ENCODE data around the gene CAPN11. TPM values are rescaled to one million over a fixed set of nuclear protein-coding genes. Genes with fewer than 3 reads are reported as not detected.

CAPN11 gene
- total RNA-seq, 1 experiment from 2014 or later: not detected

- no peak for ATAC-seq
- Histone ChIP-seq H3K36me3 (ENCODE audit: control insufficient read depth in 1 of 2, insufficient read depth in 2 of 2, low read length in 2 of 2) (no peaks in the 10 kb centered on the region), H3K27ac (ENCODE audit: low read depth, low read length) (no peak overlapping the region), H3K4me3 (replicated peaks in 1 of 2; ENCODE audit: low read depth in 1 of 2, low read length in 2 of 2) (no peak overlapping the region), H3K27me3 (ENCODE audit: insufficient read depth, low read length) (no peaks in the 10 kb centered on the region), H3K9ac (ENCODE audit: low read length) (no peak overlapping the region), H3K4me1 (ENCODE audit: control insufficient read depth in 1 of 2, insufficient read depth in 2 of 2, low read length in 2 of 2) (no peaks in the 10 kb centered on the region), H3K9me3 (ENCODE audit: control insufficient read depth in 1 of 2, insufficient read depth in 1 of 2, low read depth in 1 of 2, low read length in 2 of 2) (no peaks in the 10 kb centered on the region), H4K20me1 (ENCODE audit: insufficient read depth) (no peaks in the 10 kb centered on the region), H3K9me2 (ENCODE audit: insufficient read depth) (no peaks in the 10 kb centered on the region), H3K79me2 (ENCODE audit: insufficient read depth, low read length) (no peaks in the 10 kb centered on the region), H2AFZ (ENCODE audit: low read depth, low read length, poor library complexity, severe bottlenecking) (no peak overlapping the region), H3K4me2 (ENCODE audit: low read length) (no peak overlapping the region)
- intact Hi-C loops (cut with micrococcal nuclease): no loop called here
- ChIA-PET CTCF (no interaction called here), RAD21 (ENCODE audit: low non-redundant PET in 1 of 2, low total read pairs in 2 of 2, uncharacterized antibody in 2 of 2, unreplicated experiment in 2 of 2) (no interaction called here), POLR2A (no interaction called here)
- TF ChIP-seq FOSL1 (IDR thresholded peaks at IDR 0.05; ENCODE audit: low read depth) (no peak), POLR2AphosphoS5 (IDR thresholded peaks at IDR 0.05; ENCODE audit: low read depth, low read length) (no peak), RAD21 (IDR thresholded peaks at IDR 0.05; ENCODE audit: low read depth) (no peak), CEBPB (IDR thresholded peaks at IDR 0.05; ENCODE audit: low read depth) (no peak), EZH2phosphoT487 (IDR thresholded peaks at IDR 0.05; ENCODE audit: borderline replicate concordance) (no peak), ELF1 (IDR thresholded peaks at IDR 0.05; ENCODE audit: borderline replicate concordance, low read depth) (no peak), POLR2A (IDR thresholded peaks at IDR 0.05; ENCODE audit: borderline replicate concordance, extremely low read depth, insufficient read depth, insufficient read length) (no peak)
- DNase-seq (ENCODE audit: low read depth, low spot score): no peak
- no TSS peak for BruUV-seq (replicated peaks)
Measured at GRCh38 chr6:44185953-44186634, 27.5 kb downstream of the CAPN11 start.

DNA sequence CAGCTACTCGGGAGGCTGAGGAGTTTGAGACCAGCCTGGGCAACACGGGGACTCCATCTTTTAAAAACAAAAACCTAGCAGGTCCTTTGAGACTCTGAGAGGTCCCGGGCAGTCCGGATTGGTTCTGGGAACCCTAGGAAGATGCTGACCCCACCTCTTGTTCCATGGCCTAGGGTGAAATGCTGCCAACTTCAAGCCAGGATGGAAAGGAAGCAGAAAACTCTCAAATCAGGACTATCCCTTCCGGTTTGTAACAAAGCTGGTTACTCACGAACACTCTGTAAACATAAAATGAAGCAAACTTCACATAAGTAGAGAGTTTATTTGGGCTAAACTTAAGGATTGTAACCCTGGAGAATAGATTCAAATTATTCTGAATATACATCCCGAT lies 28.0 kb downstream of the CAPN11 start:
- Histone ChIP-seq H4K20me1 (ENCODE audit: insufficient read depth) (no peaks in the 10 kb centered on the region), H3K27ac (ENCODE audit: low read depth, low read length) (no peak overlapping the region), H3K79me2 (ENCODE audit: insufficient read depth, low read length) (no peaks in the 10 kb centered on the region), H3K27me3 (ENCODE audit: insufficient read depth, low read length) (no peaks in the 10 kb centered on the region), H2AFZ (ENCODE audit: low read depth, low read length, poor library complexity, severe bottlenecking) (no peak overlapping the region), H3K4me1 (ENCODE audit: control insufficient read depth in 1 of 2, insufficient read depth in 2 of 2, low read length in 2 of 2) (no peaks in the 10 kb centered on the region), H3K9me2 (ENCODE audit: insufficient read depth) (no peaks in the 10 kb centered on the region), H3K36me3 (ENCODE audit: control insufficient read depth in 1 of 2, insufficient read depth in 2 of 2, low read length in 2 of 2) (no peaks in the 10 kb centered on the region), H3K4me2 (ENCODE audit: low read length) (no peak overlapping the region), H3K4me3 (replicated peaks in 1 of 2; ENCODE audit: low read depth in 1 of 2, low read length in 2 of 2) (no peak overlapping the region), H3K9ac (ENCODE audit: low read length) (no peak overlapping the region), H3K9me3 (ENCODE audit: control insufficient read depth in 1 of 2, insufficient read depth in 1 of 2, low read depth in 1 of 2, low read length in 2 of 2) (no peaks in the 10 kb centered on the region)
- no peak for DNase-seq (ENCODE audit: low read depth, low spot score)
- CTCF ChIA-PET: no interaction called here
- TF ChIP-seq FOSL1 (IDR thresholded peaks at IDR 0.05; ENCODE audit: low read depth) (no peak), SRF (IDR thresholded peaks at IDR 0.05; ENCODE audit: low read depth) (no peak)
- POLR2A ChIA-PET: no interaction called here
- no TSS peak for BruUV-seq (replicated peaks)
- intact Hi-C loops (cut with micrococcal nuclease): no loop called here
- ATAC-seq: no peak
- RAD21 ChIA-PET (ENCODE audit: low non-redundant PET in 1 of 2, low total read pairs in 2 of 2, uncharacterized antibody in 2 of 2, unreplicated experiment in 2 of 2): no interaction called here

Measured in HCT116 (cell line).